SU-DHL-6 (cell line): ENCODE measurements around the gene CLVS2.

Source experiments
- H2AFZ ChIP-seq: fragments of 200-600 bp; sonication (generic); 2 replicates; pipeline ENCODE4 v1.6.1; 2014; ENCODE audit warnings: low read depth, mild to moderate bottlenecking, moderate library complexity, mixed read lengths, antibody characterized with exemption, low read length; ENCODE audit not compliant: severe bottlenecking
- H3F3A ChIP-seq: fragments of 200-600 bp; shearing (Covaris generic); 2 replicates; pipeline ENCODE4 v1.6.0; 2016; ENCODE audit warnings: antibody characterized with exemption, mild to moderate bottlenecking; ENCODE audit not compliant: insufficient read depth
- H3K27ac ChIP-seq: fragments of 200-600 bp; sonication (generic); 2 replicates; pipeline ENCODE4 v1.5.1; 2016; ENCODE audit warnings: low read depth, mild to moderate bottlenecking, low read length, moderate library complexity, mixed read lengths
- H3K27me3 ChIP-seq: fragments of 200-600 bp; sonication (generic), shearing (Covaris generic); 2 replicates; pipeline ENCODE4 v1.6.0; 2014; ENCODE audit warnings: mild to moderate bottlenecking, low read length
- H3K36me3 ChIP-seq: fragments of 200-600 bp; sonication (generic); 2 replicates; pipeline ENCODE4 v1.6.1; 2014; ENCODE audit warnings: mild to moderate bottlenecking, low read length, mixed read lengths
- H3K4me2 ChIP-seq: fragments of 300-600, 200-600 bp; shearing (Covaris generic), sonication (generic); 2 replicates; pipeline ENCODE4 v1.6.0; 2014; ENCODE audit warnings: low read length, low read depth, mild to moderate bottlenecking; ENCODE audit not compliant: poor library complexity, severe bottlenecking
- H3K4me3 ChIP-seq: fragments of 200-600 bp; sonication (generic); 2 replicates; pipeline ENCODE4 v1.5.1; 2014; ENCODE audit warnings: antibody characterized with exemption, low read length, mild to moderate bottlenecking, mixed read lengths; ENCODE audit not compliant: insufficient read depth, poor library complexity, severe bottlenecking
- H3K79me2 ChIP-seq: fragments of 200-600 bp; sonication (generic); 2 replicates; pipeline ENCODE4 v1.6.1; 2014; ENCODE audit warnings: mild to moderate bottlenecking, low read length, moderate library complexity; ENCODE audit not compliant: insufficient read depth
- H3K9ac ChIP-seq: fragments of 200-600 bp; sonication (generic); 2 replicates; pipeline ENCODE4 v1.7.0; 2014; ENCODE audit warnings: mild to moderate bottlenecking, low read length
- H3K9me2 ChIP-seq: fragments of 200-600 bp; sonication (generic); replicated peaks from 2 replicates; pipeline ENCODE4 v1.6.1; 2014; ENCODE audit warnings: low read length; ENCODE audit not compliant: insufficient read depth
- H3K9me3 ChIP-seq: fragments of 200-600 bp; sonication (generic); 2 replicates; pipeline ENCODE4 v1.6.1; 2014; ENCODE audit warnings: low read length, mixed read lengths; ENCODE audit not compliant: insufficient read depth
- H4K20me1 ChIP-seq: fragments of 200-600 bp; sonication (generic); 2 replicates; pipeline ENCODE4 v1.6.1; 2014; ENCODE audit warnings: low read depth, mild to moderate bottlenecking, antibody characterized with exemption, low read length, moderate library complexity, mixed read lengths
- CTCF ChIP-seq: fragments of 200-600 bp; sonication (generic); IDR thresholded peaks from one replicate; pipeline ENCODE4 v1.5.1; 2017; ENCODE audit warnings: antibody characterized with exemption, mild to moderate bottlenecking, low read length, moderate library complexity; ENCODE audit not compliant: insufficient read depth, poor library complexity, severe bottlenecking
- EZH2phosphoT487 ChIP-seq: fragments of 200-600 bp; sonication (generic), shearing (Covaris generic); conservative IDR thresholded peaks from 2 replicates; pipeline ENCODE4 v1.6.1; 2018; ENCODE audit warnings: mild to moderate bottlenecking, antibody characterized with exemption, low read length, moderate library complexity, mixed read lengths

The CLVS2 gene

GRCh38 chr6:123000244-123000770 is 4.3 kb downstream of the CLVS2 start:
- no peak overlapping the region for H3K4me3 ChIP-seq
- TF ChIP-seq EZH2phosphoT487: no peak
- TF ChIP-seq CTCF: no peak
- H3F3A ChIP-seq: no peaks in the 10 kb centered on the region
- no peaks in the 10 kb centered on the region for H3K27me3 ChIP-seq
- no peaks in the 10 kb centered on the region for H3K36me3 ChIP-seq
- no peaks in the 10 kb centered on the region for H3K9me2 ChIP-seq
- H3K9ac ChIP-seq: no peak overlapping the region
- no peak overlapping the region for H3K27ac ChIP-seq
- H3K79me2 ChIP-seq: no peaks in the 10 kb centered on the region
- no peaks in the 10 kb centered on the region for H4K20me1 ChIP-seq
- H3K9me3 ChIP-seq: no peaks in the 10 kb centered on the region
- no peak overlapping the region for H2AFZ ChIP-seq
- H3K4me2 ChIP-seq: no peak overlapping the region

GRCh38 chr6:123001540-123001939 is 5.5 kb downstream of the CLVS2 start:
- no peak overlapping the region for H3K4me2 ChIP-seq
- H3K36me3 ChIP-seq: no peaks in the 10 kb centered on the region
- no peaks in the 10 kb centered on the region for H4K20me1 ChIP-seq
- H3F3A ChIP-seq: no peaks in the 10 kb centered on the region
- no peaks in the 10 kb centered on the region for H3K9me3 ChIP-seq
- H3K27me3 ChIP-seq: no peaks in the 10 kb centered on the region
- H2AFZ ChIP-seq: no peak overlapping the region
- no peak overlapping the region for H3K27ac ChIP-seq
- no peak overlapping the region for H3K9ac ChIP-seq
- no peak overlapping the region for H3K4me3 ChIP-seq
- H3K9me2 ChIP-seq: no peaks in the 10 kb centered on the region
- TF ChIP-seq CTCF (no peak), EZH2phosphoT487 (no peak)
- no peaks in the 10 kb centered on the region for H3K79me2 ChIP-seq

GRCh38 chr6:123007885-123008284 is 11.8 kb downstream of the CLVS2 start:
- no peaks in the 10 kb centered on the region for H3K27me3 ChIP-seq
- H3K9me2 ChIP-seq: no peaks in the 10 kb centered on the region
- TF ChIP-seq CTCF (no peak), EZH2phosphoT487 (no peak)

More at GRCh38 chr6:123007885-123008284, 11.8 kb downstream of the CLVS2 start:
- Histone ChIP-seq H3K9me3 (no peaks in the 10 kb centered on the region), H3K36me3 (no peaks in the 10 kb centered on the region), H3K4me3 (no peak overlapping the region), H3K4me2 (no peak overlapping the region), H4K20me1 (no peaks in the 10 kb centered on the region), H3F3A (no peaks in the 10 kb centered on the region), H3K27ac (no peak overlapping the region), H3K79me2 (no peaks in the 10 kb centered on the region), H2AFZ (no peak overlapping the region), H3K9ac (no peak overlapping the region)
